OCI-LY7 (cell line): ENCODE measurements around the gene HEG1.

ENCODE experiments used
- CTCF ChIP-seq: fragments of 200-600 bp; sonication (generic); conservative IDR thresholded peaks from 2 replicates; pipeline ENCODE4 v1.5.1; 2014; ENCODE audit warnings: mild to moderate bottlenecking, antibody characterized with exemption, low read length, moderate library complexity, mixed read lengths
- EZH2phosphoT487 ChIP-seq: fragments of 200-600 bp; sonication (generic); IDR thresholded peaks from 2 replicates; pipeline ENCODE4 v1.6.1; 2018; ENCODE audit warnings: low read depth, borderline replicate concordance, mild to moderate bottlenecking, mixed run types, antibody characterized with exemption, low read length, moderate library complexity, mixed read lengths

DNA sequence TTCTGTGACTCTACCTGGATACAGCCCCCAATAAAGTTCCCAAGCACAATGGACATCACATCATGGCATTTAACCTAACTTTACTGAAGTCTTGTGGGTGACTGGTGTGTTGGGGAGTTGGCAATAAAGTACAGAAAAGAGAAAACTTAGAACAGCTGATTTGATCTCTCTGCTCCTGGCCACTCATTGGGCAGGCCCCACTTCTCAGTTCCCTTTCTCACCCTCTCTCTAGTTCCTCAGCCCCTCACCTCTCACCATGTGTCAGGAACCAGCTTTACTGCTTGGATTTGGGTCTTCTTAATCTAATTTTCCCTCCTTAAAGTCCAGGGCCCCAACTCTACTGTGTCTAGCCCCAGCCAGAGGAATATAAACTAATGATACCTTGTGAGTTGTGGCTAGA is 120.5 kb downstream of the HEG1 start:
- TF ChIP-seq CTCF (no peak), EZH2phosphoT487 (no peak)
